Measurements from ENCODE around the gene TUBB4A. TPM values are rescaled to one million over a fixed set of nuclear protein-coding genes. Genes with fewer than 3 reads are reported as not detected.

The TUBB4A gene
- total RNA-seq, 1 donor, result 0.10 TPM

DNA sequence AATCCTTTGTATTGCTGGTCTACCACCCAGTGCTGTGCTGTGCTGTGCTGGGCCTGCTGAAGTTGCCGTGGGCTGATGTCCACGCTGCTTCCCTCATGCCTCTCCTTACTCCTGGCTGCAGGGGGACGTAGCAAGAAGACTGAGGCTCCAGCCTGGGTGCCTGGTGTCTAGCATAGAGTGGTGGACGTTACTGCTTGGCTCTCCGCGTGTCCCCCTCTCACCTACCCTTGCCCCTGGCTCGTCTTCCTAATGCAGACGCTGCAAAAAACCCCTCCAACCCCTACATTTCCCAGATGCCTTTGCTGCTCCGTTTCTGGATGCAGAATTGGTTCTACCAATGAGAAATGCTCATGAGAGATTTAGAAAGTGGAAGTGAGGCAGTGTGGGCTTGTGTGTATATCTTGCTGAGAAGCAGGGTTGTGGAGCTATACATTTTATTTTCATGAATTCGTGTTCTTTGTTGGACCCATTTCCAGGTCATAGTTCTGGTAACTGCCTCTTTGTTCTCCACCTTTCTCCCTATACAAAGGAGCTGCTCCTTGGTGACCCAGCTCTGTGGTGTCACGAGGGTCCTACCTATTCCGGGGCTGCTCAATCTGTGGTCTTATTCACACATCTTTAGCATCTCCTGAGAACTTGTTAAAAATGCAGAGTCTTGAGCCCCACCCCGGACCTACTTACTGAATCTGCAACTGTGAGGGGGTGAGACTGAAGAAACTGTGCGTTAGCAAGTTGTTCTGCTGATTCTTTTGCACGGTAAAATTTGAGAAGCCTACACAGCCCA lies 12.6 kb downstream of the TUBB4A start:
- Histone ChIP-seq H3K4me3 (ENCODE audit: low read length) (no peak overlapping the region), H3K27me3 (ENCODE audit: insufficient read depth, low read length) (no peaks in the 10 kb centered on the region), H3K4me1 (ENCODE audit: insufficient read depth, low read length) (no peaks in the 10 kb centered on the region), H3K9me3 (ENCODE audit: low read depth, low read length) (no peaks in the 10 kb centered on the region)

DNA sequence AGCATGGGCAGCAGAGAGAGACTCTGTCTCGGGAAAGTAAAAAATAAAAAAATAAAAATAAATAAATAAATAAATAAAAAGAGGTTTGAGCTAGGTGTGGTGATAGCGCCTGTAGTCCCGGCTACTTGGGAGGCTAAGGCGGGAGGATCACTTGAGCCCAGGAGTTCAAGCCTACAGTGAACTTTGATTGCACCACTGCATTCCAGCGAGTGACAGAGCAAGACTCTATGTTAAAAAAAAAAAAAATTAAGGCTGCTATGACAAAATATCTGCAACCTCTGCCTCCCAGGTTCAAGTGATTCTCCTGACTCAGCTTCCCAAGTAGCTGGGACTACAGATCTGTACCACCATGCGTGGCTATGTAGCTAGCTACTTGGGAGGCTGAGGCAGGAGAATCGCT lies 17.3 kb downstream of the TUBB4A start:
- H3K4me1 ChIP-seq (ENCODE audit: insufficient read depth, low read length), result peaks cover 21% of the 10 kb centered on the region
- H3K9me3 ChIP-seq (ENCODE audit: low read depth, low read length), result no peaks in the 10 kb centered on the region
- H3K4me3 ChIP-seq (ENCODE audit: low read length), result no peak overlapping the region
- no peaks in the 10 kb centered on the region for H3K27me3 ChIP-seq (ENCODE audit: insufficient read depth, low read length)

DNA sequence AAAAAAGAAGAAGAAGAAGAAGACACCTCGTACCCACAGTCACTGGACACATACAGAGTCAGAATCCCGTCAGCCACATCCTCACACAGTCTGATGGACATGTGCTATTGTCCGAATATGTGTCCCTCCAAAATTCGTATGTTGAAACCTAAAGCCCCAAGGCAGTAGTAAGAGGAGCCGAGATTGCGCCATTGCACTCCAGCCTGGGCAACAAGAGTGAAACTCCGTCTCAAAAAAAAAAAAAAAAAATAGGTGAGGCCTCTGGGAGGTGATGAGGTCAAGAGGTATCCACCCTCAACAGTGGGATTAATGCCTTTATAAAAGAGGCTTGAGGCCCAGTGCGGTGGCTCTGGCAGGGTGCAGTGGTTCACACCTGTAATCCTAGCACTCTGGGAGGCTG lies 17.9 kb downstream of the TUBB4A start:
- H3K4me1 ChIP-seq (ENCODE audit: insufficient read depth, low read length), result peaks cover 26% of the 10 kb centered on the region
- no peak overlapping the region for H3K4me3 ChIP-seq (ENCODE audit: low read length)
- no peaks in the 10 kb centered on the region for H3K27me3 ChIP-seq (ENCODE audit: insufficient read depth, low read length)
- no peaks in the 10 kb centered on the region for H3K9me3 ChIP-seq (ENCODE audit: low read depth, low read length)

DNA sequence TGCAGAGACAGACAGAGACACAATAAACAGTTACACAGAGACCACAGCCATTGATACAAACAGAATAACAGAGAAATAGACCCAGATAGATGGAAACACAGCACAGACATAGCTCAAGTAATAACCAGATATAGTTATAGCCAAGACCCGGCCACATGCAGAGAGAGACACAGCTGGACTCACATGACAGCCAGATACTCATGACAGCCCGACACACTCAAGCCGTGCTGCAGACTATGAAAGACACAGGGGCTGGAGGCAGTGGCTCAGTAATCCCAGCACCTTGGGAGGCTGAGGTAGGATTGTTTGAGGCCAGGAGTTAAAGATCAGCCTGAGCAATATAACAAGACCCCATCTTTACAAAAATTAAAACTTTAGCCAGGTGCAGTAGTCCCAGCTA lies 18.9 kb downstream of the TUBB4A start:
- H3K4me1 ChIP-seq (ENCODE audit: insufficient read depth, low read length), result peaks cover 31% of the 10 kb centered on the region
- H3K9me3 ChIP-seq (ENCODE audit: low read depth, low read length), result no peaks in the 10 kb centered on the region
- H3K4me3 ChIP-seq (ENCODE audit: low read length), result no peak overlapping the region
- H3K27me3 ChIP-seq (ENCODE audit: insufficient read depth, low read length), result no peaks in the 10 kb centered on the region

DNA sequence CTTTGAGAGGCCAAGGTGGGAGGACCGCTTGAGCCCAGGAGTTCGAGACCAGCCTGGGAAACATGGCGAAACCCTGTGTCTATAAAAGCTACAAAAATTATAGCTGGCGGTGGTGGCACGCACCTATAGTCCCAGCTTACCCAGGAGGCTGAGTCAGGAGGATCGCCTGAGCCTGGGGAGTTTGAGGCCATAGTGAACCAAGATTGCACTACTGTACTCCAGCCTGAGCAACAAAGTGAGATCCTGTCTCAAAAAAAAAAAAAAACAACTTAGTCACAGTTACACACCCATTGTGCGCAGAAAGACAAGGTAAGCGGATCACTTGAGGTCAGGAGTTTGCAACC lies 19.8 kb downstream of the TUBB4A start:
- H3K4me3 ChIP-seq (ENCODE audit: low read length), result no peak overlapping the region
- H3K9me3 ChIP-seq (ENCODE audit: low read depth, low read length), result no peaks in the 10 kb centered on the region
- H3K4me1 ChIP-seq (ENCODE audit: insufficient read depth, low read length), result peaks cover 31% of the 10 kb centered on the region
- no peaks in the 10 kb centered on the region for H3K27me3 ChIP-seq (ENCODE audit: insufficient read depth, low read length)

DNA sequence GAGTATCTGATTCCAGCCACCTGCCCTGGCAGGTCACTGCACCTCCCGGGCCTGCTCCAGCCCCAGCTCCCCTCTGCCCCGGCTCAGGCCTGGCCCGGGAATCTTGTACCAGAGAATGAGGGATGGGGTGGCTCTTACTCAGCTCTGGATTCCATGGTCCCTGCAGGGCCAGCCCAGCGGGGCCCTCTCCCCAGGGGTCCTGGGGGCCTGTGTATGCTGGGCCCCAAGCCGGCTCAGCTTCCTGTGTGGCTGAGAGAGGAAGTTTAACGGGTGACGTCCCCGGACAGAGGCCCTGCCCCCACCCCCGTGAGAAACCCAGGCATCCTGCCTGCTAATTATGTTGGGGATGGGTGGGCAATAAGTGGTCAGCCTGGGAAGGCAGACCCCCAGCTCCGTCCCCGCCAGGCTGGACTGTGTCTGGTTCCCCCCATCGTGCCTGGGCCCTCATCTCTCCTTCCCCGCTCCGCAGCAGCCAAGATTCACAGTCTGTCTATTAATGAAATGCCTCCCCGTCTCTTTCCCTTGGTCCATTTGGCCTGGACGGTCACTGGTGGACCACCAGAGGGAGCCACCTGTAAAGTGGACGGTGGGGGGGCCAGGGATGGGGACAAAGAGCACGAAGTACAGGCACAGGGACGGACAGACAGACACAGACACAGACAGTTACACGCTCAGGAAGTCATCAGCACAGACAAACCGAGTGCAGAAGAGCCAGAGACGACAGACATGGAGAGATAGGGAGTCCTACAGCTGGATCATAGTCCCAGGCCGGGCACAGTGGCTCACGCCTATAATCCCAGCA lies 20.4 kb downstream of the TUBB4A start, which contains the start of gene DENND1C:
TSS of gene DENND1C (minus strand) at position 247 of the 802 bp plus-strand sequence. CDS start at position 155, 92 bp downstream.
- Histone ChIP-seq H3K27me3 (ENCODE audit: insufficient read depth, low read length) (no peaks in the 10 kb centered on the region), H3K4me3 (ENCODE audit: low read length) (peak within 1 kb of the TSS; percentile 72), H3K9me3 (ENCODE audit: low read depth, low read length) (no peaks in the 10 kb centered on the region), H3K4me1 (ENCODE audit: insufficient read depth, low read length) (peaks cover 31% of the 10 kb centered on the region)

DNA sequence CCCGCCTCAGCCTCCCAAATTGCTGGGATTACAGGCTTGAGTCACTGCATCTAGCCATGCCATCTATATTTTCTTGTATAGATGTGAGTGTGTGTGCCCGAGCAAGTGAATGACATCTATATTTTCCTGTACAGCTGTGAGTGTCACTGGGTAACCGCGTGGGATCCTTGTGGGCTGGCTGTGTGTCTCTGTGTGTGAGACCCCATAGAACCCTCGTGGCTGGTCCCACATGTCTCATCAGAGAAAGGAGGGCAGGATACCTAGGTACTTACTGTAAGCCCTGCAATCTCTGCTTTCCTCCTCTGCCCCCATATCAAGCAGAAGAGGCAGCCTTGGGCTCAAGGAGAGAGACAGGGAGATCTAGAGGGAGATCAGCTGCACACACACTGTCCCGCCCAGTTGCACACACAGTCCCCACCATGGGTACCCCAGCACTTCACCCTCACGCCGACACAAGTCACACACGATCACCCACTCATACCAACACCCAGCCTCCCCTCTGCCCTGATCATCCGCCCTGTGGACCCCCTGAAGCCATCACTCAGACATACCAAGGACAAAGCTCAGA lies 21.2 kb downstream of the TUBB4A start:
- no peaks in the 10 kb centered on the region for H3K27me3 ChIP-seq (ENCODE audit: insufficient read depth, low read length)
- no peaks in the 10 kb centered on the region for H3K9me3 ChIP-seq (ENCODE audit: low read depth, low read length)
- H3K4me1 ChIP-seq (ENCODE audit: insufficient read depth, low read length), result peaks cover 31% of the 10 kb centered on the region
- H3K4me3 ChIP-seq (ENCODE audit: low read length), result peak overlapping the region; percentile 72

DNA sequence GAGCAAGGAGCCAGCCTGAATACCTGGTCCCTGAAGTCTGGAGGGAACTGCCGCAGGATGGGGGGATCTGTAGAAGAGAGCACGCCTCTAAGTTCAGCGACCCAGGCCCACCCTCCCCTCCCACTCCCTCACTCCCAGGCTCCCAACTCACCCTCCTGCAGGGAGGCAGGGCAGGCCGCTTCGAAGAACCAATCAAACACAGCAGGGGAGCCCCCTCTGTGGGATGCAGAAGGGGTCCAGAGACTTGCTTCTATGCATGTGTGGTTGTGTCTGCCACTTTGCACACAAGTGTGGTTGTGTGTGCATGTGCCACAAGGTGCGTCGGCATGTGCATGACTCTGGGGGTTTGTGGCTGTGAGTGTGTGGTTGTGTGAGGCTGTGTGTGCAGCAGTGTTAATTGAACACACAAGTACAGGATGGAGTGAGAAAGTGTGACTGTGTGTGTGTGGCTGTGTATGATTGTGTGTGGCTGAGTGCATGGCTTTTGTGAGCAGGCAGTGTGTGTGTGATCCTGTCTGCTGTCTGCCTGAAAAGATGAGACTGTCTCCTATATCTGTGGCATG lies 22.2 kb downstream of the TUBB4A start:
- H3K9me3 ChIP-seq (ENCODE audit: low read depth, low read length), result no peaks in the 10 kb centered on the region
- peaks cover 31% of the 10 kb centered on the region for H3K4me1 ChIP-seq (ENCODE audit: insufficient read depth, low read length)
- H3K27me3 ChIP-seq (ENCODE audit: insufficient read depth, low read length), result no peaks in the 10 kb centered on the region
- H3K4me3 ChIP-seq (ENCODE audit: low read length), result no peak overlapping the region

DNA sequence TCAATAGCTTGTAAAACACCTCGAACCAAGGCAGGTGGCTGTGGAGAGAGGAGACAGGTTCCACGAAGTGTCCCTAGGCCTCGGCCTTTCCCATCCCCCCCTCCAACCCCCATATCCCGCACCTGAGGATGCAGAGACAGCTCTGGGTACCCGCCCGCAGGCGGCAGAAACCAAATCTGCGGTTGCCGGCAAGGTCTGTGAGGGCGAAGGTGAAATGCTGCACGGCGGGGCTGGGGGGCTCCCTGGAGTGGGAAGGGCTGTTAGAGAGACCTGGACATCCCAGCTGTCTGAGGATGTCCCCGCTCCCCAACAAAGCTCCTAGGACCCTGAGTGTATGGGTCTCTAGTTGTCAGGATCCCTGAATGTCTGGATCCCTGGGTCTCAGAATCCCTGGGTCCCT lies 23.3 kb downstream of the TUBB4A start:
- no peak overlapping the region for H3K4me3 ChIP-seq (ENCODE audit: low read length)
- no peaks in the 10 kb centered on the region for H3K9me3 ChIP-seq (ENCODE audit: low read depth, low read length)
- H3K27me3 ChIP-seq (ENCODE audit: insufficient read depth, low read length), result no peaks in the 10 kb centered on the region
- peaks cover 31% of the 10 kb centered on the region for H3K4me1 ChIP-seq (ENCODE audit: insufficient read depth, low read length)

DNA sequence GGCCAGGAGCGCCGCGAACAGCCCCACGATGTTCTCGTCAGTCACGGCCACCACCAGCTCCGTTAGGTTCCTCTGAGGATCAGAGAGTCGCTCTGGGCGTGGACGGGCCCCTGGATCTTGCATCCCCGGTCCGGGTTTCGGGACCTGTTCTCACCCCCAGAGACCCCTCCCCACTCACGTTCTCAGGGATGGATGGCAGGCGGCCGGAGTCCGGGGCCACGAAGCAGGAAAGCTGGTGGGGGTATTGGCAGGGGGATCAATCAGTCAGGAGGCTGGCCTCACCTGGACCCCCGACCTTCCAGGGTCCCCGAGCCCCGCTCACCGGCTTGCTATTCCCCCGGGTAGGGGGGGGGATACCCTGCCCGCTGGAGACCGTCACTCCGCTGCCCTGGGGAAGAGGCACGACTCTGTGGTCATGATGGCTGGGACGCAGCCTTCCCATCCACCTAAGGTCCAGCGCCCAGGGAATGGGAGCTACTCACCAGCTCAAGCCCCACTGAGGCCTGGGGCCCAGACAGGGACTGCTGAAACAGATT lies 25.1 kb downstream of the TUBB4A start:
- Histone ChIP-seq H3K4me3 (ENCODE audit: low read length) (no peak overlapping the region), H3K27me3 (ENCODE audit: insufficient read depth, low read length) (no peaks in the 10 kb centered on the region), H3K4me1 (ENCODE audit: insufficient read depth, low read length) (peaks cover 25% of the 10 kb centered on the region), H3K9me3 (ENCODE audit: low read depth, low read length) (no peaks in the 10 kb centered on the region)

DNA sequence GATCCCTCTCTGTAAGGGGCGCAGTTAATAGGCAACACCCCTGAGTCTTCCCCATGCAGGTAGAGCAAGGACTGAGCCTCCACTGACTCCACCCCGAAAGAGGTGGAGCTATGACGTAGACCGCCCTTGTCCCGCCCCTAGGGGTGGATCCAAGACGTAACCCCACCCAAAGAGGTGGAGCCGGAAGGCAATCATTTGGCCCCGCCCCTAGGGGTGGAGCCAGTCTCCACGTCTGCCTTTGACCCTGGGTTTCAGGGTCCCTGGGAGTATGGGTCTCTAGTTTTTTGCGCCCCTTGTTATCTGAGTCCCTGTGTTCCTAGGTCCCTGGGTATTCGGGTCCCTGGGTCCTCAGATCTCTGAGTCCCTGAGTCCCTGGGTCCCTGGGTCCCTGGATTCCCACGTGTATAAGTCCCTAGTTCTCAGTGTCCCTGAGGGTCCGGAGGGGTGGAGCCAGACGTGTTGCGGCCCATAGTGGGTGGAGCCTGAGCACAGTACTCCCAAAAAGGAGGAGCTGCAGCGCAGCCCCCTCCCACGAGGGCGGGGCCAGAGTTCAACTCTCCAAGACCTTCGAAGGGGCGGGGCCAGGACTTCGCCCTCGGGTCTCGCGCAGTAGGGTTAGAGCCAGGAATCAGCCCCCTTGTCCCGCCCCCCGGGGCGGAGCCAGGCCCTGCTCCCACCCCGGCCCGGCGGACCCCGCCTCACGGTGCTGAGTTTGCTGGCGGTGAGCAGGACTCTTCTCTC lies 25.8 kb downstream of the TUBB4A start:
- no peak overlapping the region for H3K4me3 ChIP-seq (ENCODE audit: low read length)
- H3K27me3 ChIP-seq (ENCODE audit: insufficient read depth, low read length), result no peaks in the 10 kb centered on the region
- peaks cover 22% of the 10 kb centered on the region for H3K4me1 ChIP-seq (ENCODE audit: insufficient read depth, low read length)
- no peaks in the 10 kb centered on the region for H3K9me3 ChIP-seq (ENCODE audit: low read depth, low read length)

DNA sequence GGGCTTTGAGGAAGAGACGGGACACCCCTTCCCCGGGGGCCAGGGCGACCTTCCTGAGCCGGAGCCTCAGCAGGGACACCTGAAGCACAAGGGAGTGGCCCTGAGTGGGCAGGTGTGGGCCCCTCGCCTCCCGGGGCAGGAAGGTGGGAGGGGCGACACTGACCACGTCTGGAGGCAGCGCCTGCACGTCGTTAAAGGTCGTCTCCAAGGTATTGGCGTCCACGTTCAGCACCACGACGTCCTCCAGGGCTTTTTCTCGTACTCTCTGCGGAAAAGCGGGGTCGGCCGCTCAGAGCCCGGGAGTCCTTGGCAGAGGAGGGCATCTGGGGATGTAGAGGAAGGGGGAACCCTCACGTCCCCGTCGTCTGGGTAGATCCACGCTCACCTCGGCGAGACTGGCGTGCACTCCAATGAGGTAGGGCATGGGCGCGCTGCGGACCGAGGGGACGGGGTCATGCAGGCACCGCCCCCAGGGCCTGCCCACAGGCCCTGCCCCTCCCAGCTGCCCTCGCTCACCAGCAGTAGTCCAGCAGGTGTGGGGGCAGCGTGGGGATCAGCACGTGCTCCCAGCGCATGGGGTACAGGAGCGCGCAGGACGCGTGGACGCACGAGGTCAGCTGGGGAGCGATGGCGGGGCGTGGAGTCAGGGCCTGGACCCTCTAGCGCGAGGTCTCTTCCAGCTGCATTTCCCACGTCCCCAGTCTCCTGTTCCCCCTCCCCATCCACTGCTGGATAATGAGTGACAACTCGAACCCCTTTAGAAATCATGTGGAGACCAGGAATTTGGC lies 26.6 kb downstream of the TUBB4A start:
- Histone ChIP-seq H3K27me3 (ENCODE audit: insufficient read depth, low read length) (no peaks in the 10 kb centered on the region), H3K4me1 (ENCODE audit: insufficient read depth, low read length) (peaks cover 16% of the 10 kb centered on the region), H3K4me3 (ENCODE audit: low read length) (no peak overlapping the region), H3K9me3 (ENCODE audit: low read depth, low read length) (no peaks in the 10 kb centered on the region)

DNA sequence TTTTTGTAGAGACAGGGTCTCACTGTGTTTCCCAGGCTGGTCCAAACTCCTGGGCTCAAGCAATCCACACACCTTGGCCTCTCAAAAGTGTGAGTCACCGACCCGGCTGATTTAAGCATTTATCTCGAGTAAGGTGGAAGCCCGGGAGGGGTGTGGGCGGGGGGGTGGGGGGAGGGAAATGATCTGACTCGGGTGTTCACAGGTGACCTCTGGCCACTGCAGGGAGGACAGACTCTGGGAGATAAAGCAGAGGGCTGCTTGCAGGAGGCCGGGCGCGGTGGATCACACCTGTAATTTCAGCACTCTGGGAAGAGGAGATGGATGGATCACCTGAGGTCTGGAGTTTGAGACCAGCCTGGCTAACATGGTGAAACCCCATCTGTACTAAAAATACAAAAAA lies 28.5 kb downstream of the TUBB4A start:
- no peaks in the 10 kb centered on the region for H3K4me1 ChIP-seq (ENCODE audit: insufficient read depth, low read length)
- no peak overlapping the region for H3K4me3 ChIP-seq (ENCODE audit: low read length)
- no peaks in the 10 kb centered on the region for H3K9me3 ChIP-seq (ENCODE audit: low read depth, low read length)
- H3K27me3 ChIP-seq (ENCODE audit: insufficient read depth, low read length), result no peaks in the 10 kb centered on the region

DNA sequence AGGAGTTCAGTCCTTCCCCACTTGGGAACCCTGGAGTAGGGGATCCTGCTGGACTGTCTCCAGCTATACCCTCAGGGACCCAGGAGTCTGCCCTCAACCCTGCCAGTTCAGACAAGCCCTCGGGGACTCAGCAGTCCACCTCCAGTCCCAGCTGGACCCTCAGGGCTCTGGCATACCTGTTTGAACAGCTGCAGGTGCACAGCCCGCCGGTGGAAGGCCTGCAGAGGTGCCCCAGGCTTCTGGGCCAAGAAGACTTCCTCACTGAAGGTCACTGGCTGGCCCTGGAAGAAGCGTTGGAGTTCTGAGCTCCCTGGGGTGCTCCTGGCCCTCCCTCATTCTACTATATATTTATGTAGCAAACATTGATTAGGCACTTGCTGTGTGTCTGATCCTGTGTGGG lies 29.4 kb downstream of the TUBB4A start:
- H3K9me3 ChIP-seq (ENCODE audit: low read depth, low read length), result no peaks in the 10 kb centered on the region
- H3K4me1 ChIP-seq (ENCODE audit: insufficient read depth, low read length), result no peaks in the 10 kb centered on the region
- no peak overlapping the region for H3K4me3 ChIP-seq (ENCODE audit: low read length)
- H3K27me3 ChIP-seq (ENCODE audit: insufficient read depth, low read length), result no peaks in the 10 kb centered on the region
